Measurements from ENCODE around the gene NFE2L2.

DNA sequence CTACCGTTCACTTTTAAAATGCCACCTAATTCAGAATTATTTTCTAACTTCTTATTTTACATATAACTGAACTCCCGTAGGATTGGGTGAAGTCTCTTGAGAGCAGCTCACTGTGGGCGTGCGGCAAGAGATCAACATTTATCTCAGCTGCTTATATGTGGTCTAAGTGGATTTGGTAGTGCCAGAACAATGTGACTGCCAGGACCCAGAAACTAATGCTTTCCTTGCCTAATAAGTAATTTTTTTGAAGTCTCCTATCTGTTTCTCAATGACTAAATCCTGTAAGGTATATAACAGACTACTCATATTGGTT, 11.2 kb upstream of the NFE2L2 start:
- TF ChIP-seq POLR2AphosphoS5 (IDR thresholded peaks at IDR 0.05; ENCODE audit: borderline replicate concordance, low read depth, low read length) (no peak), FOXP2 (optimal IDR thresholded peaks at IDR 0.05; ENCODE audit: control extremely low read depth, extremely low read length, insufficient read depth) (no peak)

Measured in SK-N-MC (cell line).